Tibial artery (tissue), 4 donors: ENCODE measurements around the gene SEMA4C.

ENCODE experiments used
- DNase-seq, 2 donors: peaks; one replicate each; pipeline ENCODE4 v3.0.0-alpha.2; 2019
- H3K27ac ChIP-seq, 2 donors: fragments of 200-600 bp; sonication (generic) in 1 of 2; 1 replicate in 1 of 2; 2 replicates in 1 of 2; pipeline ENCODE4 v1.5.1; 2018 to 2019; ENCODE audit warnings: mild to moderate bottlenecking in 1 of 2
- H3K27me3 ChIP-seq, 2 donors: fragments of 200-600 bp; sonication (generic) in 1 of 2; one replicate each; pipeline versions ENCODE4 v1.5.1 to v1.6.0; 2016 to 2019
- H3K36me3 ChIP-seq, 3 donors: fragments of 200-600 bp; sonication (generic) in 2 of 3; one replicate each; pipeline ENCODE4 v1.5.1; 2016 to 2019; ENCODE audit warnings: mild to moderate bottlenecking in 2 of 3
- H3K4me1 ChIP-seq, 4 donors: fragments of 200-600 bp; sonication (generic) in 2 of 4; 1 replicate in 3 of 4; 2 replicates in 1 of 4; pipeline ENCODE4 v1.5.1; 2016 to 2019
- H3K4me3 ChIP-seq, 2 donors: fragments of 200-600 bp; sonication (generic) in 1 of 2; 1 replicate in 1 of 2; 2 replicates in 1 of 2; pipeline ENCODE4 v1.5.1; 2018 to 2019; ENCODE audit warnings: mild to moderate bottlenecking in 2 of 2
- H3K9me3 ChIP-seq, 3 donors: fragments of 200-600 bp; sonication (generic) in 1 of 3; one replicate each; pipeline ENCODE4 v1.5.1; 2016 to 2019
- intact Hi-C: fragments of 100-400 bp; cut with DNase I; formaldehyde crosslinking; loops from one replicate; pipeline ENCODE4 v1.15.0; 2023; ENCODE audit warnings: low total_unique reads
- TF ChIP-seq, protein P1 (sequence below), 2 experiments: fragments of 200-600 bp in 1 of 2; fragments of 450-650 bp in 1 of 2; IDR thresholded peaks; one replicate each; pipeline ENCODE4 v1.5.1; 2017 to 2019; ENCODE audit warnings: antibody characterized with exemption in 2 of 2, mild to moderate bottlenecking in 1 of 2, moderate library complexity in 1 of 2

Gene SEMA4C

DNA sequence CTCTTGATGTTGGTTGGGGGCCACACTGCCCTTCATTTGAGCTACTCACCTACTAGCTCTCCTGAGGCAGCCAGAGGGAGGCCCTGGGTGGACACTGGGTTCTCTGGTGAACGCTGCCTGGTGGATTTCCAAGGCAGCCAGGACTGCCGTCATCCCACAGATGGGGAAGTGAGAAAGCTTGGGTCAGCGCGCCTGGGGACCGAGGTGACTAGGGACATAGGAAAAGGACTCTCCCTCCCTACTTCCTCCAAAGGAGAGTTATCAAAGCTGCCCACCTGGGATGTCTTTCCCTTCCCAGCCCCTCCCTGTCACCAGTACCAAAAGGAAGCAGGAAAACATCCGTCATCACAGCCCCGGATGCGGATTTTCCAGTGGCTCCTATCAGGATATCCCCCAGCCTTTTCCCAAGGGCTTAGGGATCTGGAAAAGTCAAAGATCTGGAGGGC is 3.8 kb upstream of the SEMA4C start:
- H3K4me1 ChIP-seq: peaks cover 0 to 37% (median 23%) of the 10 kb centered on the region in 4 donors
- no peaks in the 10 kb centered on the region for H3K36me3 ChIP-seq
- TF ChIP-seq, protein P1, sequence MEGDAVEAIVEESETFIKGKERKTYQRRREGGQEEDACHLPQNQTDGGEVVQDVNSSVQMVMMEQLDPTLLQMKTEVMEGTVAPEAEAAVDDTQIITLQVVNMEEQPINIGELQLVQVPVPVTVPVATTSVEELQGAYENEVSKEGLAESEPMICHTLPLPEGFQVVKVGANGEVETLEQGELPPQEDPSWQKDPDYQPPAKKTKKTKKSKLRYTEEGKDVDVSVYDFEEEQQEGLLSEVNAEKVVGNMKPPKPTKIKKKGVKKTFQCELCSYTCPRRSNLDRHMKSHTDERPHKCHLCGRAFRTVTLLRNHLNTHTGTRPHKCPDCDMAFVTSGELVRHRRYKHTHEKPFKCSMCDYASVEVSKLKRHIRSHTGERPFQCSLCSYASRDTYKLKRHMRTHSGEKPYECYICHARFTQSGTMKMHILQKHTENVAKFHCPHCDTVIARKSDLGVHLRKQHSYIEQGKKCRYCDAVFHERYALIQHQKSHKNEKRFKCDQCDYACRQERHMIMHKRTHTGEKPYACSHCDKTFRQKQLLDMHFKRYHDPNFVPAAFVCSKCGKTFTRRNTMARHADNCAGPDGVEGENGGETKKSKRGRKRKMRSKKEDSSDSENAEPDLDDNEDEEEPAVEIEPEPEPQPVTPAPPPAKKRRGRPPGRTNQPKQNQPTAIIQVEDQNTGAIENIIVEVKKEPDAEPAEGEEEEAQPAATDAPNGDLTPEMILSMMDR (IDR thresholded peaks at IDR 0.05): no peak
- H3K27me3 ChIP-seq: no peaks in the 10 kb centered on the region
- intact Hi-C loops: no loop called here
- DNase-seq: peak; percentile 79 to 84
- peak overlapping the region; percentile 26 to 47 for H3K27ac ChIP-seq
- H3K9me3 ChIP-seq: no peaks in the 10 kb centered on the region
- H3K4me3 ChIP-seq: no peak overlapping the region

DNA sequence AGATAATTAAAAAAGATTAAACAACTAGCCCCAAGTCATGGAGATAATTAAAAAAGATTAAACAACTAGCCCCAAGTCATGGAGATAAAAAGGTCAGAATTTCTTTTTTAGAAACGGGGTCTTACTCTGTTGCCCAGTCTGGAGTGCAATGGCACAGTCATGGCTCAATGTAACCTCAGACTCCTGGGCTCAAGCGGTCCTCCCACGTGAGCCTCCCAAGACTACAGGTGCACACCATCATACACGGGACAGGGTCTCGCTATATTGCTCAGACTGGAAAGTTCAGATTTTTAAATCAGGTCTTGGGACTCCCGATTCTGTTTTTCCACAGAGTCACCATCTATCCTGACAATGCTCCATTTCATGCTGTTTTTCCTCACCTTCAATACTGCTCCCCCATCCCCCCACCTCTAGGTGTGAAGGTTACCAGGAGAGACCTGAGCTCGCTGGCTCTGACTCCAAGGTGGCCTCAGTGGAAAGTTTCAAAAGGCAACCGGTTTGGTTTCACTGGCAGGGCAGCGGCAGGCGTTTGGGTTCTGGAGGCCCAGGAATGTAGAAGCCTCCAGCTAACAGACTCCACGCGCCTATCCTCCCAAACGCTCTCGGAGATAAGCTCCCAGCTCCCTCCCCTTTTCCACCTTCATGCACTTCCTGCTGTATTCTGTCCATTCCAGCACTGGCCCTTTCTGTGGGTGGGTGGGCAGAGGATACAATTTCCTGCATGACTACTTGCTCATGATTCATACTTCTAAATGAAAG is 2.9 kb upstream of the SEMA4C start:
- no peaks in the 10 kb centered on the region for H3K9me3 ChIP-seq
- peak overlapping the region in 1 of 2 donors; percentile 26 for H3K27ac ChIP-seq
- DNase-seq: no peak
- no peaks in the 10 kb centered on the region for H3K27me3 ChIP-seq
- peaks cover 0 to under 1% (median 0%) of the 10 kb centered on the region in 3 donors for H3K36me3 ChIP-seq
- H3K4me1 ChIP-seq: peaks cover 0 to 42% (median 27%) of the 10 kb centered on the region in 4 donors
- intact Hi-C loops: no loop called here
- no peak overlapping the region for H3K4me3 ChIP-seq
- TF ChIP-seq, protein P1 (IDR thresholded peaks at IDR 0.05): no peak

DNA sequence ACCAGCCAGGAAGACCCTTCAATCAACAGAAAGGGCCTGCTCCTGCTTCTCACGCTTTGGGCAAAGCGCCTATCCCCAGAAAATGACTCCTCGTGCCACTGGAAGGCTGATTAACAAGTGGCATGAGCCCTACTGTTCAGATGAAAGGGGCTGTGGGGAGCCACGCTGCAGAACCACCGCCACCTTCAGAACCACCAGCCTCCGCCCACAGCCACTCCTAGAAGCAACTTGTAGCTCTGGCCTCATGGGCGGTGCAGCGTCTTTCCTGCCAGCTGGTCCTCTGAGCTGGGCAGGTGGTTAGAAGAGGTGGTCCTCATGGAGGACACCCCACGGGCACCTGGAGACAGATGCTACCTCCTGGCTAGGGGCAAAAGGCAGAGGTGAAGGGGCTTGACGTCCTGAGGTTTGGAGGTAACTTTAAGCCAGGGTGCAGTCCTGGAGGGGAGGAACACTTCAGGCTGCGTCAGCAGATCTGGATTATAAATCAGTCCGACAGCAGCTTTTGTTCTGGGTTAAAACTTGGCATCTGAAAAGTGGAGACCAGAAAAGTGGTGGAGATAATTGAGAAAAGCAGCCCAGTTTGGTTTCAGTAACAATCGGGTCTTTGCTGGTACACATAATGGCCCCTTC is 861 bp upstream of the SEMA4C start:
- Histone ChIP-seq H3K9me3 (no peaks in the 10 kb centered on the region), H3K36me3 (peaks cover 1 to 21% (median 12%) of the 10 kb centered on the region in 3 donors), H3K4me3 (peak overlapping the region; percentile 97 to 98), H3K4me1 (peaks cover 0 to 62% (median 46%) of the 10 kb centered on the region in 4 donors), H3K27me3 (no peaks in the 10 kb centered on the region), H3K27ac (peak overlapping the region; percentile 98 to 100)
- TF ChIP-seq, protein P1 (IDR thresholded peaks at IDR 0.05): no peak
- DNase-seq: peak; percentile 61 to 85
- intact Hi-C loops: no loop called here

DNA sequence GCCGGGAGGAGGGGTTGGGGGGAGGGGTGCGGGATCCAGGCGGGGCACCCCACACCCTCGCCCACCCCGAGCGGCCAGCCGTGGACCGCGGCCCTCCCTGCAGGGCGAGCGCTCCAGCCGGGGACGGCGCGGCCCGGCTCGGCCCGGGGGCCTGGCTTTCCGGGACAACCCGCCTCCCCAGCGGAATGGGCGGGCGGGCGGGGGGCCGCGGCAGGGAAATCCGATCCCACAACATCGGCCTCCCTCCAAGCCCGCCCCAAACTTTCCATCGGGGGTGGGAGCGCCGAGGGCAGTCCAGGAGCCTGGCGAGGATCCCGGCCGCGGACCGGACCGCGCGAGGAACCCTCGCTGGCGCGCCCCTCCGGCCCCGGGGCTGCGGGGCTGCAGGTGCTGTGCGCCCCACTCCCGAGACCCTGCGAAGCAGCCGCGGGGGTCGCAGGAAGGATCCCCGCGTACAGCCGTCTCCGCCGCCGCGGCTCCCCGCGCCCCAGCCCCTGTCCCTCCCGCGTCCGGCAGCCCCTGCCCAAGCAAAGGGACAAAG is 529 bp downstream of the SEMA4C start:
- peak; percentile 81 to 95 for DNase-seq
- H3K4me1 ChIP-seq: peaks cover 0 to 71% (median 50%) of the 10 kb centered on the region in 4 donors
- H3K4me3 ChIP-seq: peak overlapping the region; percentile 97 to 98
- TF ChIP-seq, protein P1 (IDR thresholded peaks at IDR 0.05): no peak
- intact Hi-C loops: loop anchor here (1.0 to 5.0 kb wide), 2 partner anchors 38 to 332 kb away; partner anchors contain the start of gene ARID5A
- H3K27ac ChIP-seq: peak overlapping the region; percentile 98 to 100
- no peaks in the 10 kb centered on the region for H3K27me3 ChIP-seq
- no peaks in the 10 kb centered on the region for H3K9me3 ChIP-seq
- peaks cover 15 to 35% (median 26%) of the 10 kb centered on the region in 3 donors for H3K36me3 ChIP-seq

DNA sequence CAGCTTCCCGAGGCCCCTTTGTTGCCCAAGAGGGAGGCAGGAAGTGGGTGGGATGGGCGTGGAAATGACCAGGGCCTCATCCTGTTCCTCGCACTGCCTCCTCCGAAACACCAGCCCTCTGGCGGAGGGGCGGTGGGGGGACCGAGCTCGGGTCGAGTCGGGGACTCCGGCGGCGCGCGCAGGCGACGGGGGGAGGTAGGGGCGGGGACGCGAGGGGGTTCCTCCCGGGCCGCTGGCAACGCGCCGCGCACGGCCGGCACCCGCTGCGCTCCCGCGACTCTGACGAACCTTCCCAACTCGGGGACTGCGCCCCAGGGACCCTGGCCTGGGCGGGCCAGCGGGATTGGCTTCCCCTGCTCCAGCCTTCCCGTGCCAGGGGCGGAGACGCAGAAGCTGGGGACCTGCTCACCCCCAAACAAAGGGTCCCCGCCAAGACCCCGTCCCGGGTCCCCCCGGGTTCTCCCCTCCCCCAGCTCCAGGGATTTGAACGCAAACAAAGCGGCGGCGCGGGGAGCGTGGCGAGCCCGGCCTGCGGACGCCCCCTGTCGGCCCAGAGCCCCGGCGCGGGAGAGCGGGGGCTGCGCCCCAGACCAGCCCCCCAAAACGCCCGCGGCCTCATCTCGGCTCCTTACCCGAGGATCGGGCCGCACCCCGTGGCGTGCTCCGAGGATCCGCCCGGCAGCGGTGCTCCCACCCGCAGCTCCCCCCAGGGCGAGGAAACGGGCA is 1.2 kb downstream of the SEMA4C start:
- peak overlapping the region; percentile 97 to 98 for H3K4me3 ChIP-seq
- H3K27me3 ChIP-seq: no peaks in the 10 kb centered on the region
- DNase-seq: peak; percentile 94 to 97
- peaks cover 22 to 41% (median 32%) of the 10 kb centered on the region in 3 donors for H3K36me3 ChIP-seq
- H3K9me3 ChIP-seq: no peaks in the 10 kb centered on the region
- TF ChIP-seq, protein P1 (IDR thresholded peaks at IDR 0.05): peak; percentile 53 to 57
- H3K4me1 ChIP-seq: peaks cover 0 to 69% (median 45%) of the 10 kb centered on the region in 4 donors
- peak overlapping the region; percentile 98 to 100 for H3K27ac ChIP-seq
- intact Hi-C loops: loop anchor here (1.0 to 5.0 kb wide), 2 partner anchors 39 to 331 kb away; partner anchors contain the start of gene ARID5A
